HG03175 (cell line): ENCODE results near the gene SACS.

ENCODE experiments used
- ATAC-seq: cut with Tn5 transposase; IDR thresholded peaks from one replicate; pipeline ENCODE4 v1.9.1; 2021; ENCODE audit warnings: mild to moderate bottlenecking, moderate library complexity; ENCODE audit not compliant: unreplicated experiment

The SACS gene

GRCh38 chr13:23372264-23372906 lies 61.1 kb downstream of the SACS start:
- ATAC-seq, result no peak

- no peak for ATAC-seq
Observed at GRCh38 chr13:23367907-23368306, 65.6 kb downstream of the SACS start.

GRCh38 chr13:23365652-23366051 lies 67.8 kb downstream of the SACS start:
- no peak for ATAC-seq

- no peak for ATAC-seq
Observed at GRCh38 chr13:23359882-23360281, 73.6 kb downstream of the SACS start.

GRCh38 chr13:23357349-23357748 lies 76.2 kb downstream of the SACS start:
- ATAC-seq, result no peak

GRCh38 chr13:23356368-23356767 lies 77.1 kb downstream of the SACS start:
- no peak for ATAC-seq

- no peak for ATAC-seq
Observed at GRCh38 chr13:23354520-23354919, 79.0 kb downstream of the SACS start.

GRCh38 chr13:23352161-23352560 lies 81.3 kb downstream of the SACS start:
- no peak for ATAC-seq

- ATAC-seq, result no peak
Observed at GRCh38 chr13:23350009-23350408, 83.5 kb downstream of the SACS start.

GRCh38 chr13:23349161-23349897 lies 84.2 kb downstream of the SACS start:
- ATAC-seq, result no peak

GRCh38 chr13:23348262-23349127 lies 85.0 kb downstream of the SACS start:
- no peak for ATAC-seq

GRCh38 chr13:23347601-23348000 lies 85.9 kb downstream of the SACS start:
- ATAC-seq, result no peak

- ATAC-seq, result no peak
Observed at GRCh38 chr13:23344931-23345595, 88.4 kb downstream of the SACS start.

GRCh38 chr13:23339225-23339624 lies 94.3 kb downstream of the SACS start:
- ATAC-seq, result no peak

GRCh38 chr13:23330356-23330755 lies 103.1 kb downstream of the SACS start:
- ATAC-seq, result no peak

GRCh38 chr13:23325191-23325590 lies 108.3 kb downstream of the SACS start:
- ATAC-seq, result no peak

GRCh38 chr13:23323946-23324709 lies 109.4 kb downstream of the SACS start:
- no peak for ATAC-seq

- ATAC-seq, result no peak
Observed at GRCh38 chr13:23322353-23323336, 110.9 kb downstream of the SACS start.

GRCh38 chr13:23321535-23322241 lies 111.8 kb downstream of the SACS start:
- ATAC-seq, result peak; percentile 91
